ENCODE data around the gene KIDINS220. TPM values are rescaled to one million over a fixed set of nuclear protein-coding genes. Genes with fewer than 3 reads are reported as not detected.

The KIDINS220 gene
- total and polyA plus RNA-seq, 4 donors = 8.1 to 50.9 (median 30.8) TPM

DNA sequence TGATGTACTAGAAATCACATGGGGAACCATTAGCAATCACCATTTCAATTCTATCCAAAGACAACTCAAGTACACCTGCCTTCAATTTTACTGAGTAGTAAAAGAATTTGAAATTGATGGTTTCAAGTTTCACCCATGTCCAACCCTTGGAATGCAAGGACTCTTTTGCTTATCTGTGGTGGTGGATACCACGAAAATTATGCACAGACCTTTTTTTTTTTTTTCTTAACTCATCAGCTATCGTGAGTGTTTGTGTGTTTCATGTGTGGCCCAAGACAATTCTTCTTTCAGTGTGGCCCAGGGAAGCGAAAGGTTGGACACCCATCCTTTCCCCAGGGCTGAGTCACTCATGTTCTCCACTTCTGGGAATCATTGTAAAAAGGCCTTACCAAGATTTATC, 132.5 kb downstream of the KIDINS220 start:
- no peaks in the 10 kb centered on the region for H3K9me3 ChIP-seq (ENCODE audit: control insufficient read depth in 4 of 4, low read length in 3 of 4)
- H3K4me1 ChIP-seq (ENCODE audit: control insufficient read depth in 4 of 4, insufficient read depth in 4 of 4, low read length in 3 of 4) = no peaks in the 10 kb centered on the region
- no peak for TF ChIP-seq FOXA1 (IDR thresholded peaks at IDR 0.05)
- no peak for TF ChIP-seq FOXA2 (IDR thresholded peaks at IDR 0.05)
- TF ChIP-seq, protein P1, sequence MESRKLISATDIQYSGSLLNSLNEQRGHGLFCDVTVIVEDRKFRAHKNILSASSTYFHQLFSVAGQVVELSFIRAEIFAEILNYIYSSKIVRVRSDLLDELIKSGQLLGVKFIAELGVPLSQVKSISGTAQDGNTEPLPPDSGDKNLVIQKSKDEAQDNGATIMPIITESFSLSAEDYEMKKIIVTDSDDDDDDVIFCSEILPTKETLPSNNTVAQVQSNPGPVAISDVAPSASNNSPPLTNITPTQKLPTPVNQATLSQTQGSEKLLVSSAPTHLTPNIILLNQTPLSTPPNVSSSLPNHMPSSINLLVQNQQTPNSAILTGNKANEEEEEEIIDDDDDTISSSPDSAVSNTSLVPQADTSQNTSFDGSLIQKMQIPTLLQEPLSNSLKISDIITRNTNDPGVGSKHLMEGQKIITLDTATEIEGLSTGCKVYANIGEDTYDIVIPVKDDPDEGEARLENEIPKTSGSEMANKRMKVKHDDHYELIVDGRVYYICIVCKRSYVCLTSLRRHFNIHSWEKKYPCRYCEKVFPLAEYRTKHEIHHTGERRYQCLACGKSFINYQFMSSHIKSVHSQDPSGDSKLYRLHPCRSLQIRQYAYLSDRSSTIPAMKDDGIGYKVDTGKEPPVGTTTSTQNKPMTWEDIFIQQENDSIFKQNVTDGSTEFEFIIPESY (IDR thresholded peaks at IDR 0.05) = no peak
- TF ChIP-seq, protein P2, sequence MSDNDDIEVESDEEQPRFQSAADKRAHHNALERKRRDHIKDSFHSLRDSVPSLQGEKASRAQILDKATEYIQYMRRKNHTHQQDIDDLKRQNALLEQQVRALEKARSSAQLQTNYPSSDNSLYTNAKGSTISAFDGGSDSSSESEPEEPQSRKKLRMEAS (IDR thresholded peaks at IDR 0.05) = no peak
- no peak for TF ChIP-seq YY1 (IDR thresholded peaks at IDR 0.05)
- no peak for TF ChIP-seq HNF4A (conservative IDR thresholded peaks at IDR 0.05)
- no peak for DNase-seq (ENCODE audit: low spot score)
- WGBS = 69% methylated on average over 3 of the region's 3 CpGs
- H3K9ac ChIP-seq (ENCODE audit: low read depth in 1 of 2, low read length in 2 of 2) = no peak overlapping the region
- H3K4me3 ChIP-seq (ENCODE audit: low read depth in 1 of 3, low read length in 3 of 3) = no peak overlapping the region
- H3K27ac ChIP-seq (ENCODE audit: low read depth in 1 of 2, low read length in 2 of 2) = no peak overlapping the region
- H3K36me3 ChIP-seq (ENCODE audit: control insufficient read depth in 4 of 4, insufficient read depth in 3 of 4, low read depth in 1 of 4, low read length in 3 of 4) = no peaks in the 10 kb centered on the region
- H3K27me3 ChIP-seq (ENCODE audit: control insufficient read depth in 4 of 4, insufficient read depth in 4 of 4, low read length in 3 of 4) = no peaks in the 10 kb centered on the region

DNA sequence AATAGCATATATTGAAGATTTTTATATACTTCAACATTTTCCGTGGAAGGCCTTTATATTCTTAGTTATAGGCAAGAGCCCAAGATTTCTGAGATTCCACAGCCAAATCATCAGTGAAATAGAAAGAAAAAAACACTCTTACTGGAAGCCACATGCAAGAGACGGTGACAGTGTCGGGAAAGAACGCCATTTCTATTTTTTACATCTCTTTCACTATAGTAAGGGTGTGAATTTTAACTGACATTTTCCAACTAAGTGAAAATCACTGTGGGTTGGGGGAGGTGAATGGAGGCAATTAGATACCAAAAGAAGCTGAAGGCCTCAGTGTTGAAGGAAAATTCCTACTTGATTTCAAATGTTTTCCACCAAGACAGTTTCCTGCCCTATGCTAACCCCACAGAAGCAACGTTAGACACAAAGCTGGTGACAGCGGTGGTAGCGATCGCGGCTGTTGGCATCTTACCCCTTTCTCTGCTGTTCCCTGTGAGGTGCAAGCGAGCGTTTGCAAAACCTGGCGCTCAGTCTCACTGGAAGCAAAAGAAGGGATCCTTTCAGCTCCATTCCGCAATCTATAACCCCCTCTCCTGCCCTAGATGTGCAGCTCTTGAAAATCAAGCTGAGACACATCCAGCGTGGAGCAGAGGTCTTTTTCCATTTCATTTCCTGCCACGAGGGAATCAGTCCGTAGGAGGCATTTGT, 135.6 kb downstream of the KIDINS220 start:
- no peak overlapping the region for H3K27ac ChIP-seq (ENCODE audit: low read depth in 1 of 2, low read length in 2 of 2)
- DNase-seq (ENCODE audit: low spot score) = no peak
- 90% methylated on average over 16 of the region's 16 CpGs for WGBS
- no peaks in the 10 kb centered on the region for H3K36me3 ChIP-seq (ENCODE audit: control insufficient read depth in 4 of 4, insufficient read depth in 3 of 4, low read depth in 1 of 4, low read length in 3 of 4)
- H3K9me3 ChIP-seq (ENCODE audit: control insufficient read depth in 4 of 4, low read length in 3 of 4) = peaks cover 0 to 3% (median 0%) of the 10 kb centered on the region in 4 donors
- H3K9ac ChIP-seq (ENCODE audit: low read depth in 1 of 2, low read length in 2 of 2) = no peak overlapping the region
- TF ChIP-seq YY1 (IDR thresholded peaks at IDR 0.05) (no peak), EGR1 (IDR thresholded peaks at IDR 0.05; ENCODE audit: low read depth in 2 of 2) (no peak), SP1 (IDR thresholded peaks at IDR 0.05) (no peak), REST (IDR thresholded peaks at IDR 0.05) (no peak), FOXA2 (IDR thresholded peaks at IDR 0.05) (no peak), JUND (IDR thresholded peaks at IDR 0.05) (no peak), TAF1 (conservative IDR thresholded peaks at IDR 0.05) (no peak), NR2F2 (IDR thresholded peaks at IDR 0.05) (no peak), RAD21 (IDR thresholded peaks at IDR 0.05) (no peak)
- TF ChIP-seq, protein P3, sequence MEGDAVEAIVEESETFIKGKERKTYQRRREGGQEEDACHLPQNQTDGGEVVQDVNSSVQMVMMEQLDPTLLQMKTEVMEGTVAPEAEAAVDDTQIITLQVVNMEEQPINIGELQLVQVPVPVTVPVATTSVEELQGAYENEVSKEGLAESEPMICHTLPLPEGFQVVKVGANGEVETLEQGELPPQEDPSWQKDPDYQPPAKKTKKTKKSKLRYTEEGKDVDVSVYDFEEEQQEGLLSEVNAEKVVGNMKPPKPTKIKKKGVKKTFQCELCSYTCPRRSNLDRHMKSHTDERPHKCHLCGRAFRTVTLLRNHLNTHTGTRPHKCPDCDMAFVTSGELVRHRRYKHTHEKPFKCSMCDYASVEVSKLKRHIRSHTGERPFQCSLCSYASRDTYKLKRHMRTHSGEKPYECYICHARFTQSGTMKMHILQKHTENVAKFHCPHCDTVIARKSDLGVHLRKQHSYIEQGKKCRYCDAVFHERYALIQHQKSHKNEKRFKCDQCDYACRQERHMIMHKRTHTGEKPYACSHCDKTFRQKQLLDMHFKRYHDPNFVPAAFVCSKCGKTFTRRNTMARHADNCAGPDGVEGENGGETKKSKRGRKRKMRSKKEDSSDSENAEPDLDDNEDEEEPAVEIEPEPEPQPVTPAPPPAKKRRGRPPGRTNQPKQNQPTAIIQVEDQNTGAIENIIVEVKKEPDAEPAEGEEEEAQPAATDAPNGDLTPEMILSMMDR (IDR thresholded peaks at IDR 0.05; ENCODE audit: low read depth, low read length, missing input control) = no peak
- TF ChIP-seq, protein P4, sequence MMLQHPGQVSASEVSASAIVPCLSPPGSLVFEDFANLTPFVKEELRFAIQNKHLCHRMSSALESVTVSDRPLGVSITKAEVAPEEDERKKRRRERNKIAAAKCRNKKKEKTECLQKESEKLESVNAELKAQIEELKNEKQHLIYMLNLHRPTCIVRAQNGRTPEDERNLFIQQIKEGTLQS (IDR thresholded peaks at IDR 0.05) = no peak
- TF ChIP-seq, protein P2 (IDR thresholded peaks at IDR 0.05) = no peak
- H3K4me3 ChIP-seq (ENCODE audit: low read depth in 1 of 3, low read length in 3 of 3) = no peak overlapping the region
- H3K4me1 ChIP-seq (ENCODE audit: control insufficient read depth in 4 of 4, insufficient read depth in 4 of 4, low read length in 3 of 4) = no peaks in the 10 kb centered on the region
- no peaks in the 10 kb centered on the region for H3K27me3 ChIP-seq (ENCODE audit: control insufficient read depth in 4 of 4, insufficient read depth in 4 of 4, low read length in 3 of 4)
